Skeletal muscle tissue (tissue), 4 donors: ENCODE results near the gene UBE2G2. TPM values are rescaled to one million over a fixed set of nuclear protein-coding genes. Genes with fewer than 3 reads are reported as not detected.

Source experiments
- H3K27ac ChIP-seq: one replicate; pipeline ENCODE4 v1.7.0; 2013; ENCODE audit warnings: mild to moderate bottlenecking, low read depth, low read length, inconsistent platforms
- H3K27me3 ChIP-seq, 3 donors: one replicate each; pipeline ENCODE4 v1.7.0; 2013; ENCODE audit warnings: low read length in 3 of 3; ENCODE audit not compliant: control insufficient read depth in 3 of 3, insufficient read depth in 3 of 3
- H3K36me3 ChIP-seq, 3 donors: one replicate each; pipeline ENCODE4 v1.7.0; 2013; ENCODE audit warnings: low read length in 3 of 3; ENCODE audit not compliant: control insufficient read depth in 3 of 3, insufficient read depth in 3 of 3
- H3K4me1 ChIP-seq, 3 donors: one replicate each; pipeline ENCODE4 v1.7.0; 2013; ENCODE audit warnings: low read length in 3 of 3, mild to moderate bottlenecking in 3 of 3; ENCODE audit not compliant: control insufficient read depth in 3 of 3, insufficient read depth in 3 of 3
- H3K4me3 ChIP-seq, 3 donors: one replicate each; pipeline ENCODE4 v1.7.0; 2013; ENCODE audit warnings: low read length in 3 of 3
- H3K9ac ChIP-seq, 3 donors: one replicate each; pipeline ENCODE4 v1.7.0; 2013; ENCODE audit warnings: low read length in 3 of 3, mild to moderate bottlenecking in 3 of 3, moderate library complexity in 2 of 3, low read depth in 1 of 3
- H3K9me3 ChIP-seq, 3 donors: one replicate each; pipeline ENCODE4 v1.7.0; 2013; ENCODE audit warnings: low read length in 3 of 3; ENCODE audit not compliant: control insufficient read depth in 3 of 3
- total RNA-seq: library from RNA; depleted of rRNA; stranded (reverse); fragments of >200 nt; gene quantifications from one replicate; pipeline ENCODE4 v1.2.3, GENCODE V29; 2014
- donor health status: Osteomylitis.

Gene UBE2G2, protein sequence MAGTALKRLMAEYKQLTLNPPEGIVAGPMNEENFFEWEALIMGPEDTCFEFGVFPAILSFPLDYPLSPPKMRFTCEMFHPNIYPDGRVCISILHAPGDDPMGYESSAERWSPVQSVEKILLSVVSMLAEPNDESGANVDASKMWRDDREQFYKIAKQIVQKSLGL
- total RNA-seq = 60.5 TPM

DNA sequence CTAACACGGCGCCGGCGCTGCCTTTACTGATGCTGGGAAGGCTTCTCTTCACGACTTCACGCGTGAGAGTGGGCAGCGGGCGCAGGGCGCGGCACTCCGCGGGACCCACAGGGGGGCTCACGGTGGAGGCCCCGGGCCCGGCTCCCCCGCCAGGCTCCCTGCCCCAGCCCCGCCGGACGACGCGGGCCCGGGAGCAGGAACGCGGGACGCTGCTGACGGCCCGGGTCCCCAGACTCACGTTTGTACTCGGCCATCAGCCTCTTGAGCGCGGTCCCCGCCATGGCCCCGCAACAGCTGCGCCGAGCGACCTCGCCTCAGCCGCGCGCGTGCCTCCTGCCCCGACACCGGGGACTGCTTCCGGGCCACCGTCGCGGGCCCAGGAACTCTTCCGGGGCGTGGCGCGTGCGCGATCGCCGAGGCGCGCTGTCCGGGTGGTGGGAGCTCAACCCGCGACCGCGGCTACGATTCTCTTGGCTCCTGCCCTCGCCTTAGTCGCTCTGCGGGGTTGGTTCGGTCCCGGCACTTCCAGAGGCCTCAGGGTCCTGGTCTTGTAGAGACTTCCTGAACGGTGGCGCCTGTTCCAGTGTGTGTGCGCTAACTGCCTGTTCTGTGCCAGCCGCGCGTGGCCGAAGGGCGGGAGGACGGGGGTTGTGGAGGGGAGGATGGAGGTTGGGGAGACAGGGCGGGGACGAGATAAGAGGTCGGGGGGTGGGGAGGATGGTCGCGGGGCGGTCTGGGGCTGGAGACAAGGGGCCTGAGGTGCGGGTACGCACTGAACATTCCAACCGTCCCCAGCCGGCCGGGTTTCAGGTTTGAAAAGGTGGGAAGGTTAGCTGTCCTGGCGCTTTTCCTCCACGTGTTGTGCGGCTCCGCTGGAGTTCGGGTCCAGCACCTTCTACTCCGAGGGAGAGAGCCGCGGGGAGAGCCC is at the start of gene UBE2G2:
UBE2G2 (minus strand) TSS at position 353 of the 928 bp plus-strand sequence; CDS start at position 281, 72 bp downstream.
- Histone ChIP-seq H3K27ac (peak within 1 kb of the TSS; percentile 84), H3K36me3 (peaks cover 8 to 23% (median 20%) of the 10 kb centered on the region in 3 donors)

DNA sequence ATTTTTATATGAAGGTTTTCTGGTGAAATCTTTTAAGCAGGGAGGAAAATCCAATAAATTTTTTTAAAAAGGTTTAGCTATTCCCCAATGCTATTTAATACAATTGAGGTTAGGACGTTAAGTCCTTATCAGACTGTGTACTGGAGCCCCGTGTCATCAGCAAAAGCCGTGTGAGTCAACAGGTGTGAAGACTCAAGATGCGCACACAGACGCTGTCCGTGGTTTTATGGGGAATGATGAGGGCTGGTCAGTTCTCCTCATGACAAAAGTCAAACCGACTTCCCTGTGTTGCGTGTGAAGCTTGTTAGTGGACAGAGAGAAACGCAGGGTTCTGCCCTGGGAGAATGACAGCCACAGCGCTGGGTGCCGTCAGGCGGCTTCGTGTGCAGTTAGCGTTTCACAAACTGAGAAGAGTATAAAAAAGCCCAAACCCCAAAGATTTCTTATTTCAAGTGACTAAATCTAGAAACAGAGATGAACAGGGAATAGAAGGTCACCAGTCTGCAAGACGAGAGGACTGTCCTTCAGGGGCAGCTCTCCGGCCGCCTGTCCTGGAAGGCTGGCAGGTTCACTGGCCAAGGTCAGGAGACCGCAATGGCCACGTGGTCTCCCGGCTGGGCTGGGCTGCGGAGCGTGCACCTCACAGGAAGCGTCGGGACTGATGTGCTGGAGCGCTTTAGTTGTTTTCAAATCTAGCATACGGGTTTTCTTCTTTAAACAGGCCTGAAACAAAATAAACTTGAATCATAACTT is 49.5 kb upstream of the UBE2G2 start:
- H3K4me1 ChIP-seq = peaks cover 17 to 58% (median 42%) of the 10 kb centered on the region in 3 donors

More for the DNA sequence above, at the start of gene UBE2G2:
- Histone ChIP-seq H3K9ac (peak within 1 kb of the TSS; percentile 87 to 92 (median 88)), H3K9me3 (no peaks in the 10 kb centered on the region), H3K4me3 (peak within 1 kb of the TSS; percentile 82 to 93 (median 90)), H3K27me3 (no peaks in the 10 kb centered on the region), H3K4me1 (peaks cover 23 to 36% (median 34%) of the 10 kb centered on the region in 3 donors)

DNA sequence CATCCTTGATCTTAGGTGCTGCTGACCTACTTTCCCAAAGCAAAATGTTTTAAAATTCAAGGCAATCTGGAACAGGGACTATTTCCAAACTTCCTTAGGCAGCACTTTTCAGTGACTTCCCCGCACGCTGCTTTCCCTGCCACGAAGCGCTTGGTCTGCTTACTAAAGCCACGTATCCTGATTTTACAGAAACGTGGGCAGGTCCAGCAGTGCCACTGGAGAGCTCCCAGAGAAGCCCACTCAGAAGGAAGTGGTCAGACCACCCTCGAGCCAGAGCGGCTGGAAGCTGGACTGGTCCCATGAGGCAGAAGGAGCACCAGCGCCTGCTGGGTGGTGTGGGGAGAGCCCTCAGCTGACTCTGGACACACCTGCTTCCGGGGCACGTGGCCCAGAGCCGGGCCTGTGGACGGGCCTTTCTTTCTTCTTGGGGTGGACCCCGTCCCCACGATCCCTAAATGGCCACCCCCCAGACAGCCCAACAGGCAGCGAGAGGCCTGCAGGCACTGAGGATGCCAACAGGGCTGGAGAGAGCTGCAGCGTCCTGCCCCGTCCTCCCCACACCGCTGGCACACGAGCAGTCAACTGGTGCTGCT is 48.7 kb upstream of the UBE2G2 start:
- Histone ChIP-seq H3K27me3 (peaks cover 0 to 5% (median 4%) of the 10 kb centered on the region in 3 donors), H3K9ac (no peak overlapping the region), H3K9me3 (no peaks in the 10 kb centered on the region), H3K4me1 (peaks cover 18 to 59% (median 43%) of the 10 kb centered on the region in 3 donors), H3K27ac (no peak overlapping the region), H3K4me3 (no peak overlapping the region), H3K36me3 (peaks cover 44 to 46% (median 45%) of the 10 kb centered on the region in 3 donors)

More for the DNA sequence above, 49.5 kb upstream of the UBE2G2 start:
- Histone ChIP-seq H3K9ac (peak overlapping the region in 1 of 3 donors; percentile 57), H3K27me3 (no peaks in the 10 kb centered on the region), H3K4me3 (no peak overlapping the region), H3K9me3 (no peaks in the 10 kb centered on the region), H3K36me3 (peaks cover 46 to 51% (median 47%) of the 10 kb centered on the region in 3 donors), H3K27ac (no peak overlapping the region)

DNA sequence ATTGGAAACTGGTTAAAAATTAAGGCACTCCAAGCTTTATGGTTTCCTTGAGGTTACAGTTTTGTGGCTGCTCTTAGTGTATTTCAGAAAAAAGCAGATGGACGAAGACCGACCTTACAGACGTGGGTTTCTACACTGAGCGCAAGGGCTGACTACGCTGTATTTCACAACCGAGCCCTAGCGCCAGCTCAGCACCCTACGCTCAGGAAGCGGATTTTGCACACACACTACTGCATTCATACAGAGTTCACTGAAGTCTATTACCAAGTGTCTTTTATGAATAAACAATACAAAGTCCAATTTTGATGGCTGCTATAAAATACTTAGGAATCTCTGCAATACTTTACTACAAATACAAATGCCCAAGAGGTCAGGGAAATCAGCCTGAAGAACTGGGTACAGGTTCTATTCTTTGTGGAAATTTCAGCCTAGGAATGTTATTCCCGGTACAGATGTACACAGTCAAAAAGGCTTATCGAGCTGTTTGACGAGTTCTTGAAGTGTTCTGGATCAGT is 48.1 kb upstream of the UBE2G2 start:
- Histone ChIP-seq H3K4me1 (peaks cover 19 to 53% (median 38%) of the 10 kb centered on the region in 3 donors), H3K36me3 (peaks cover 38 to 42% (median 39%) of the 10 kb centered on the region in 3 donors), H3K9ac (no peak overlapping the region), H3K9me3 (no peaks in the 10 kb centered on the region), H3K27ac (no peak overlapping the region), H3K27me3 (peaks cover under 1 to 6% (median 6%) of the 10 kb centered on the region in 3 donors), H3K4me3 (no peak overlapping the region)

DNA sequence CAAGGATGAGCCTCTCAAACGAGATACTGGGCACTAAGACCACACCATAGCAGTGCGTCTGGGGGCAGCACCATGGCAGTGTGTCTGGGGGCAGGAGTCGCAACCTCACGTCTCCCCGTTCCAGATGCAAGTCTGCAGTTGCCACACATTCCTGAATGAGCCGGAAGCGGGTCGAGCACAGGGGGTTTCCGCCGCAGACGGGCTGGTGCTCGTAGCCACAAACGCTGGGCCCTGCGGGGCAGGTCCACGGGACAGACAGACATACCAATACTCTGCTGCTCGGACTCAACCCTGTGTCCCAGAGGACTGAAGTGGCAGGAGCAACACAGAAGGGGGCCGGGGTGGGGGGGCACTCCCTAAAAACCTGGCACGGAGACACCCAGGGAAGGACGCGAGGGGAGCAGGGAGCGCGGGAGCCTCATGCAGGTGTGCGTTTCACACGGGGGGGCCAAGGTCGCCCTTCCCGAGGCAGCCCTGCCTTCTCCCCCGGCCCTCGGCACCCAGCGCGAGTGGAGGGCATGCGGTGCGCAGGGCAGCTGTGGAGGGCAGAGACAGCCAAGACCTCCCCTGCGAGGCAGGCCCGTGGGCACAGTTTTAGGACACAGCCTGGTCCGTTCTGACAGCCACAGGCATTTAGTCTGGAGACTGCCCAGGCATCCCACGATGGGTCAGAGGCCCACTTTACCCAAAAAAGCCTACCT is 47.4 kb upstream of the UBE2G2 start:
- Histone ChIP-seq H3K36me3 (peaks cover 31 to 38% (median 32%) of the 10 kb centered on the region in 3 donors), H3K9ac (no peak overlapping the region), H3K9me3 (no peaks in the 10 kb centered on the region), H3K27ac (no peak overlapping the region), H3K27me3 (peaks cover 5 to 11% (median 6%) of the 10 kb centered on the region in 3 donors), H3K4me1 (peaks cover 19 to 47% (median 31%) of the 10 kb centered on the region in 3 donors), H3K4me3 (no peak overlapping the region)

DNA sequence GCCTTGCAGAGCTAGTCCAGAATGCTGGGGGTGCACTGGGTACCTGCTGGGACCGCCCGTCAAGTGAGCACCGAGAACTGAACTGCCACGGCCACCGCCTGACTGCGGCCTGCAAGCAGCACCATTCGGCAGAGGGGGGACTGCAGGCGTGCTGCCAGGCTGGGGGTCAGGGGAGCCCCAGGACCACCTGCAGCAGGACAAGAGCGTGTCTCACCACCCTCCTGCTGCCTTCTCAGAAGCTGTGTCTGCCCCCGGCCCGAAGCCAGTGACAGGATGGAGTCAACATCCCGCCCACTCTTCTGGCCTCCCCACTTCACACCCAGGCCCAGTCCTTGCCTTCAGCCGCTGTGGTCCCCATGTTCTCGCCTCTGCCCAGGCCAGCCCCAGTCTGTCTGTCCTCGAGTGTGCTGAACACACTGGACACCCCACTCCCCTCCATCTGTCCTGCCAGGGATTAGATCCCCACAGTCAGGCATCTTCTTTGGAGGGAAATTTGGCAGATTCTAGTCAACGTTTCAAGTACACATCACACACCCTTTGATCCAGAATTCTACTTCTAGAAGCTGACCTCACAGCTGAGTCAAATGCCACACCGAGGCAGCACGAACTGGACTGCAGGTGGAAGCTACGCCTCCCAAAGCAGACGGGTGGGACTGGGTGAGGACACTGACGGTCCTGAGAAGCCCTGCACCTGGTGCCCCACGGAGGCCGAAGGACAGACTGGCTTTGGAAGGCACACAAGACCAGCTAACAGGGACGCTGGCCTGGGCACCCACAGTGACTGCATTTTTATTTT is 45.8 kb upstream of the UBE2G2 start:
- peak overlapping the region in 1 of 3 donors; percentile 25 for H3K9ac ChIP-seq
- H3K27me3 ChIP-seq = peaks cover 10 to 19% (median 11%) of the 10 kb centered on the region in 3 donors
- peaks cover 25 to 29% (median 28%) of the 10 kb centered on the region in 3 donors for H3K36me3 ChIP-seq
- no peaks in the 10 kb centered on the region for H3K9me3 ChIP-seq
- H3K27ac ChIP-seq = no peak overlapping the region
- no peak overlapping the region for H3K4me3 ChIP-seq
- H3K4me1 ChIP-seq = peaks cover 19 to 41% (median 25%) of the 10 kb centered on the region in 3 donors

DNA sequence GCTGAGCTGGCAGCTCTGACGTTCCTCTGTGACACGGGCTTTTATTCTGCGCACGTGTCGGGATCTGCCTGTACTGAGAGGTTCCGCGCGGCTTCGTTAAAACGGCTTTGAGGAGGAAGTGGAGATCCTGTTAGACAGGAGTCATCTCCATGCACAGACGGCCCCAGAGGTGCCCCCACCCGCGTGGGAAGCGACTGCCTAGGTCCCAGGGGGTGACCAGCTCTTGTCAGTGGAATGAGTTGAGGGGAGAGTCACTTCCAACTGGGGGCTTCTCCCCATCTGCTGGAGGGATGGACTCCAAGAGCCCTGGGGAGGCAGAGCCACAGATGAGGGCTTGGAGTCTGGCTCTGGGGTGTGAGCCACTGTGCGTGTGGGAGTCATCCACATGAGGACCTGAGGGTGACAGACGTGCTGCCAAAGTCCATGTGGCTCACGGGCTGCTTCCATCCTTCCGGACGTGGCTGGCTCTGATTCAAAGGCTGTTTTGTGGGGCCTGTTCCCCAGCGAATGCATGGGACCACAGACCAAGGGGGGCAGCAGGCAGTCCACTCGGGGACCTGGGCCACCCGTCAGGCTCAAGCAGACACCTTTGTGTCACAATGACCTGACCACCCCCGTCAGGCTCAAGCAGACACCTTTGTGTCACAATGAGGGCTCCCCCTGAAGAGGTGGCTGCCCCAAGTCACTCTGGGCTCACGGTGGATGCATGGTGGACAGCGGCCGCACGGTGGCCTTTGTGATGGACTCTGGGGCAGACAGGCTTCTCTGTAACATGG is 45.1 kb upstream of the UBE2G2 start:
- peaks cover 25 to 26% (median 26%) of the 10 kb centered on the region in 3 donors for H3K36me3 ChIP-seq
- H3K9ac ChIP-seq = peak overlapping the region in 2 of 3 donors; percentile 20 to 40
- peak overlapping the region; percentile 18 for H3K27ac ChIP-seq
- H3K4me1 ChIP-seq = peaks cover 19 to 41% (median 25%) of the 10 kb centered on the region in 3 donors
- peaks cover 10 to 26% (median 14%) of the 10 kb centered on the region in 3 donors for H3K27me3 ChIP-seq
- peak overlapping the region in 2 of 3 donors; percentile 13 to 38 for H3K4me3 ChIP-seq
- no peaks in the 10 kb centered on the region for H3K9me3 ChIP-seq

DNA sequence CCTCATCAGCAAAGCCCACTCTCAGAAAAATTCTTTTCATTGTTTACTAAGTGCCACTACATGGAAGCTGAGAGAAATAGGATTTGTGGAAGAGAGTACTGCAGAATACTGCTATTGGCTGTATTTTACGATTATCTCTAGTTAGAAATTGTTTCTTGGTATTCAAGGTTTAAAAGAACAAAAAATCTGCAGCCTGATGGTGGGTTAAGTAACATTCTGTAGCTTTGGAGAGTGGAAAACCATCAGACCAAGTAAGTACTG is 44.5 kb upstream of the UBE2G2 start:
- Histone ChIP-seq H3K4me3 (peak overlapping the region; percentile 22 to 38 (median 32)), H3K9me3 (no peaks in the 10 kb centered on the region), H3K4me1 (peaks cover 19 to 39% (median 25%) of the 10 kb centered on the region in 3 donors), H3K36me3 (peaks cover 24 to 25% (median 24%) of the 10 kb centered on the region in 3 donors), H3K27ac (peak overlapping the region; percentile 18), H3K9ac (peak overlapping the region in 2 of 3 donors; percentile 20 to 60), H3K27me3 (peaks cover 10 to 26% (median 16%) of the 10 kb centered on the region in 3 donors)
